Adrenal gland (tissue), 12 donors: ENCODE results near the gene CAMK2D. TPM values are rescaled to one million over a fixed set of nuclear protein-coding genes. Genes with fewer than 3 reads are reported as not detected.

Experiments used
- DNase-seq, 7 donors: peaks; one replicate each; pipeline ENCODE4 v3.0.0-alpha.2; 2019 to 2020
- H3K27ac ChIP-seq, 5 donors: fragments of 200-600 bp; sonication (generic) in 4 of 5; 1 replicate in 3 of 5; 2 replicates in 2 of 5; pipeline versions ENCODE4 v1.5.1 to v1.8.0; 2016 to 2020; ENCODE audit warnings: mild to moderate bottlenecking in 1 of 5
- H3K27me3 ChIP-seq: fragments of 200-600 bp; 2 replicates; pipeline ENCODE4 v1.8.0; 2021
- H3K36me3 ChIP-seq, 2 donors: fragments of 200-600 bp; replicated peaks in 1 of 2; 1 replicate in 1 of 2; 2 replicates in 1 of 2; pipeline versions ENCODE4 v1.5.1 to v1.8.0; 2018 to 2022
- H3K4me1 ChIP-seq, 2 donors: fragments of 200-600 bp; replicated peaks in 1 of 2; 1 replicate in 1 of 2; 2 replicates in 1 of 2; pipeline versions ENCODE4 v1.5.1 to v1.8.0; 2018 to 2021
- H3K4me3 ChIP-seq, 4 donors: fragments of 200-600 bp; sonication (generic) in 3 of 4; one replicate each; pipeline ENCODE4 v1.5.1; 2016 to 2018
- H3K9me3 ChIP-seq, 3 donors: fragments of 200-600 bp; sonication (generic) in 1 of 3; replicated peaks in 1 of 3; 1 replicate in 2 of 3; 2 replicates in 1 of 3; pipeline versions ENCODE4 v1.5.1 to v1.8.0; 2016 to 2021
- POLR2A ChIP-seq, 2 donors: fragments of 450-650 bp; IDR thresholded peaks; one replicate each; pipeline ENCODE4 v1.6.1; 2017; ENCODE audit warnings: antibody characterized with exemption in 2 of 2, mild to moderate bottlenecking in 2 of 2, moderate library complexity in 1 of 2
- WGBS, 4 donors: extraction: QIAGEN DNeasy Blood & Tissue Kit in 2 of 4; methylation state at CpG; one replicate each; pipeline versions ENCODE4 v1.1.5 to v1.1.7; 2013 to 2017; 5-methylcytosine and 5-hydroxymethylcytosine counted together
- intact Hi-C, 2 donors: fragments of 100-400 bp; cut with DNase I; formaldehyde crosslinking; loops; one replicate each; pipeline versions ENCODE4 v1.14.1 to v1.15.0; 2022 to 2023
- polyA plus RNA-seq, 3 donors: library from polyadenylated mRNA; stranded (reverse); fragments of 200-250 nt in 2 of 3; fragments of 350-450 nt in 1 of 3; fragmentation: Illumina TruSeq in 1 of 3; extraction: RNeasy Lipid Tissue Mini Kit (QIAGEN cat#74804) in 1 of 3; gene quantifications; one replicate each; pipeline ENCODE4 v1.2.3, GENCODE V29; 2013 to 2014
- total RNA-seq, 9 donors: library from RNA; depleted of rRNA in 4 of 9; stranded (reverse); fragments of >200 nt in 4 of 9; fragments of 120-200 nt in 1 of 9; fragmentation: NEBNext Ultra II Directional in 1 of 9; extraction: Animal tissue kit (Norgen Biotek cat#: 25700) in 1 of 9; gene quantifications; one replicate each; pipeline versions ENCODE4 v1.1.0 to v1.2.4, GENCODE V29; 2013 to 2023
- TF ChIP-seq, protein P1 (sequence below), 6 experiments: fragments of 450-650 bp in 4 of 6; fragments of 200-600 bp in 2 of 6; sonication (generic) in 1 of 6; IDR thresholded peaks; 1 replicate in 5 of 6; 2 replicates in 1 of 6; pipeline versions ENCODE4 v1.5.1 to v1.8.0; 2016 to 2021; ENCODE audit warnings: antibody characterized with exemption in 6 of 6, mild to moderate bottlenecking in 2 of 6, moderate library complexity in 1 of 6
- donor health status: healthy with polysubstance abuse.
- donor health status: Bipolar disorder and iron deficiency.
- donor health status: DM: yes; HTN: yes; CAD: no.
- donor health status: DM: no; HTN: no; CAD: no.
- donor health status: DM: no; HTN: no; CAD: no.
- donor health status: DM: yes; HTN: yes; CAD: no.

CAMK2D gene
- total and polyA plus RNA-seq, 12 donors, result 7.6 to 83.9 (median 33.6) TPM

DNA sequence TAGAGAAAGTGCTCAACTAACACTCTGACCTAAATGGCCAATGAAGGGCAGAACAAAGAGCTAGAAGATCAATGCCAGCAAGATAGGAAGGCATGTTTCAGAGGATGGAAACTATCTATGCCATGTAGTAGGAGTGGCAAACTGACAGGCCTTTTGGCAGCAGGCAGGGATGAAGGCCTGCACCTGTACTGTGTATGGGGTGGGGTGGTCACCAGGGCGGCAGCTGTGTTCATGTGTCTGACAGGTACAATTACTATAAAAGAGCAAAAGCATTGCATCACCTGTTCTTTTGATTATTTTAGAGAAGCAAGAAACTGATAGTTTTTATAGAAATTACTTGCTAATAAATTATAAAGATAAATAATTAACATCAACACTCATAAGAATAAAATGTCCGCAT lies 239.1 kb downstream of the CAMK2D start:
- no peak for DNase-seq
- Histone ChIP-seq H3K27ac (no peak overlapping the region), H3K4me1 (no peaks in the 10 kb centered on the region), H3K9me3 (no peaks in the 10 kb centered on the region), H3K27me3 (no peaks in the 10 kb centered on the region), H3K4me3 (no peak overlapping the region), H3K36me3 (no peaks in the 10 kb centered on the region)
- intact Hi-C loops, result no loop called here
- 96 to 100% (median 98%) methylated on average over 2 of the region's 2 CpGs for WGBS, 4 donors
- TF ChIP-seq POLR2A (IDR thresholded peaks at IDR 0.05), result no peak
- TF ChIP-seq, protein P1, sequence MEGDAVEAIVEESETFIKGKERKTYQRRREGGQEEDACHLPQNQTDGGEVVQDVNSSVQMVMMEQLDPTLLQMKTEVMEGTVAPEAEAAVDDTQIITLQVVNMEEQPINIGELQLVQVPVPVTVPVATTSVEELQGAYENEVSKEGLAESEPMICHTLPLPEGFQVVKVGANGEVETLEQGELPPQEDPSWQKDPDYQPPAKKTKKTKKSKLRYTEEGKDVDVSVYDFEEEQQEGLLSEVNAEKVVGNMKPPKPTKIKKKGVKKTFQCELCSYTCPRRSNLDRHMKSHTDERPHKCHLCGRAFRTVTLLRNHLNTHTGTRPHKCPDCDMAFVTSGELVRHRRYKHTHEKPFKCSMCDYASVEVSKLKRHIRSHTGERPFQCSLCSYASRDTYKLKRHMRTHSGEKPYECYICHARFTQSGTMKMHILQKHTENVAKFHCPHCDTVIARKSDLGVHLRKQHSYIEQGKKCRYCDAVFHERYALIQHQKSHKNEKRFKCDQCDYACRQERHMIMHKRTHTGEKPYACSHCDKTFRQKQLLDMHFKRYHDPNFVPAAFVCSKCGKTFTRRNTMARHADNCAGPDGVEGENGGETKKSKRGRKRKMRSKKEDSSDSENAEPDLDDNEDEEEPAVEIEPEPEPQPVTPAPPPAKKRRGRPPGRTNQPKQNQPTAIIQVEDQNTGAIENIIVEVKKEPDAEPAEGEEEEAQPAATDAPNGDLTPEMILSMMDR (IDR thresholded peaks at IDR 0.05), result no peak

DNA sequence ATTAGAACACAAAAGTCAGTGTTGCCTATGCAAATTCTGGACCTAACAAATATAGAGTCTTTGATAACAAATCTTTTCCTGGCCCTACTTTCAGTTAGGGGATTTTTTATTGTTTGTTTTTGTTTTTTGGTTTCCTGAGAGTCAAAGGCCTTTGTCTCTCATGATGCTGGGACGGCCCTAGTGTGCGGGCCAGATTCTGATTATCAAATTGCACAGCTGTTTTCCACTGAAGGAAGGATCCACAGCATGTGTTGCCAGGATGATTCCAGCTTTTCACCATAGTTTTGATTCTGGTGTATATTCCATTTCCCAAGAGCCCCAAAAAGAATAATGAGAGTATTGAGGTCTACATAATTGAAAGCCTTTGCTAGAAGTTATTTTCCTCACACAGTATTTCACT lies 248.2 kb downstream of the CAMK2D start:
- WGBS, 4 donors, result 76 to 91% (median 87%) methylated on average over 2 of the region's 2 CpGs
- Histone ChIP-seq H3K4me3 (no peak overlapping the region), H3K4me1 (no peaks in the 10 kb centered on the region), H3K9me3 (no peaks in the 10 kb centered on the region), H3K27ac (no peak overlapping the region), H3K36me3 (peaks cover 0 to 14% of the 10 kb centered on the region in 2 donors), H3K27me3 (no peaks in the 10 kb centered on the region)
- intact Hi-C loops, result no loop called here
- TF ChIP-seq, protein P1 (IDR thresholded peaks at IDR 0.05), result no peak
- TF ChIP-seq POLR2A (IDR thresholded peaks at IDR 0.05), result no peak
- DNase-seq, result no peak

DNA sequence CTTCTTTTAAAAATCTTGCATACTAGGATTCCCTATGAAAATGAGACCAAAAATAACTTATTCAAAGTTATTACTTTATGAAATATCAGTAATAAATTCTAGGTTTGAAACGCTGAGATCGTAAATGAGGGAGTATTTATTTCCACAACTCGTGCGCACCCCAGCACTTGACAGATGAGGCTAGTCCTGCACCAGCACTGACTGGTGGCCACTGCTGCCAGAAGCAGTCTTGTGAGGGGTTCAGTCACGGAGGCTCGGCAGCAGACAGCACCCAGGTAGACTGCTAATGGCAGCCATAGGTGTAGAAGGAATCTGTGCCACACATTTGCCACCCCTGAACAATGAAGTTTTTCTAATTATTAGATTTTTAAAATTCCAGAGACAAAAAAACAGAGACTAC lies 248.7 kb downstream of the CAMK2D start:
- intact Hi-C loops, result no loop called here
- no peak overlapping the region for H3K27ac ChIP-seq
- WGBS, 4 donors, result 93 to 98% (median 97%) methylated on average over 6 of the region's 6 CpGs
- no peak overlapping the region for H3K4me3 ChIP-seq
- no peaks in the 10 kb centered on the region for H3K4me1 ChIP-seq
- no peaks in the 10 kb centered on the region for H3K9me3 ChIP-seq
- no peaks in the 10 kb centered on the region for H3K27me3 ChIP-seq
- no peak for DNase-seq
- TF ChIP-seq, protein P1 (IDR thresholded peaks at IDR 0.05), result no peak
- no peak for TF ChIP-seq POLR2A (IDR thresholded peaks at IDR 0.05)
- peaks cover 0 to 14% of the 10 kb centered on the region in 2 donors for H3K36me3 ChIP-seq

DNA sequence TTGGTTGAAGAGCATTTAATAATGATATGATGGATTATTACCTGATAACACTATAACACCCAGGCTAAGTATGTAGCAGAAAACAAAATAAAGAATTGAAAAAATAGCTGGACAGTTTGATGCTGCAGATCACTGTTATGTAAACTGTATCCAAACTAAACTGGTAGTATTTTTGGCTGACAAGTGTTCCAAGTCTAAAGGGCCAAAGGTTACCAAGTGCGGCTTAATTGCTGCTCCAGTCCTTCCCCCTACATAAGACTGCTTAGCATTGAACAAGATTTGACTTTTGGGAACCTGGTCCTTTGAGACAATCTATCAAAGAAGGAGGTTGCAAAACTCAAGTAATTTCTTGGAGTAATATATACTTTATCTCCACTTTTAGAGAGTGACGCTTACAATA lies 249.6 kb downstream of the CAMK2D start:
- no peak for TF ChIP-seq POLR2A (IDR thresholded peaks at IDR 0.05)
- TF ChIP-seq, protein P1 (IDR thresholded peaks at IDR 0.05), result no peak
- H3K4me3 ChIP-seq, result no peak overlapping the region
- no peaks in the 10 kb centered on the region for H3K4me1 ChIP-seq
- H3K36me3 ChIP-seq, result peaks cover 0 to 14% of the 10 kb centered on the region in 2 donors
- 87 to 98% (median 90%) methylated on average over 2 of the region's 2 CpGs for WGBS, 4 donors
- H3K27me3 ChIP-seq, result no peaks in the 10 kb centered on the region
- DNase-seq, result no peak
- H3K27ac ChIP-seq, result no peak overlapping the region
- intact Hi-C loops, result no loop called here
- no peaks in the 10 kb centered on the region for H3K9me3 ChIP-seq
